Neural cell (in vitro differentiated cells): ENCODE results near the gene BCL2.

ENCODE experiments used
- CTCF ChIP-seq: fragments of 450-650 bp; IDR thresholded peaks from 2 replicates; pipeline ENCODE4 v1.5.1; 2014; ENCODE audit warnings: antibody characterized with exemption, mild to moderate bottlenecking, moderate library complexity; ENCODE audit not compliant: poor library complexity, severe bottlenecking
- EP300 ChIP-seq: fragments of 450-650 bp; conservative IDR thresholded peaks from 2 replicates; pipeline ENCODE4 v1.6.1; 2014; ENCODE audit warnings: antibody characterized with exemption, mild to moderate bottlenecking, moderate library complexity; ENCODE audit not compliant: poor library complexity, severe bottlenecking
- EZH2 ChIP-seq: fragments of 200-600, 300-800 bp; shearing (Covaris generic), sonication (generic); IDR thresholded peaks from 2 replicates; pipeline ENCODE4 v1.6.1; 2014; ENCODE audit warnings: antibody characterized with exemption, low read length, borderline replicate concordance, mild to moderate bottlenecking; ENCODE audit not compliant: insufficient read depth, poor library complexity, severe bottlenecking
- MXI1 ChIP-seq: fragments of 450-650 bp; conservative IDR thresholded peaks from 2 replicates; pipeline ENCODE4 v1.6.1; 2014; ENCODE audit warnings: antibody characterized with exemption, mild to moderate bottlenecking; ENCODE audit not compliant: poor library complexity, severe bottlenecking
- RAD21 ChIP-seq: fragments of 450-650 bp; conservative IDR thresholded peaks from 2 replicates; pipeline ENCODE4 v1.6.1; 2014; ENCODE audit warnings: antibody characterized with exemption, mild to moderate bottlenecking, moderate library complexity
- SMC3 ChIP-seq: fragments of 450-650 bp; conservative IDR thresholded peaks from 2 replicates; pipeline ENCODE4 v1.6.1; 2014; ENCODE audit warnings: antibody characterized with exemption, mild to moderate bottlenecking, moderate library complexity; ENCODE audit not compliant: poor library complexity

DNA sequence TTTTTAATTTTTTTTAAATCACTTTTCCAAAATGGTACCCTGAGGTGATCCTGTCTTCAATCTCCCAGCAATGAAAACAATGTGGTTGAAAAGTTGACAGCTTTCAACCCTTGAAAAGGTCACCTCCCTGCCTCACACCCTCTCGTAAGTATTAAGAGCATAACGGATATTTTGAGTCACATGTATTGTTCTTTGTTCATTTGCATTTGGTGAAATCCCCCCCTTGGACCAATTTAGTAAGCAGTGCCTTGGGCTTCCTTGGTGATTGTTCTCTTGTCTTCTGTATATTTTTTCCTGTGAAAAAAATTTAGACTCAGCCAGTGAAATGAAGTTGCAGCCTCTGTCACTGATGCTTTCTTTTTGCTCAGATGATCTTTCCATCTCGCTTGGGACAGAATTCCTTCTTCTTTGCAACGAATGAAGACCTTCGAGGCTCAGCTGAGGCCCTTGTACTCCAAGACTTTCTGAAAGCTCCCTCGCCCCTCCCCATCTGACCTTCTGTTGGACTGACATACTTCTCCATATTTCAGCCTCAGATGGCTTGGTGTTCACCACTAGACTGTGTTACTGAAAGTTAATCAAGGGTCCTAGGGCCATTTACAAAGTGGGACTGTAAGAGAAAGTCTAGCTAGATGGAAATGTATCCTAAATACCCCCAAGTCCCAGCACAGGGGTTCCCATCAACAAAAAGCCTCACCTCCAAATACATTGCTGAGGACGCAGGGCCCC, 158.4 kb downstream of the BCL2 start:
- no peak for TF ChIP-seq EZH2
- TF ChIP-seq EP300: no peak
- no peak for TF ChIP-seq CTCF
- no peak for TF ChIP-seq SMC3
- no peak for TF ChIP-seq RAD21
- no peak for TF ChIP-seq MXI1
